IPS-18c (cell line): ENCODE measurements around the gene MTR.

Experiments used
- H3K4me3 ChIP-seq: 2 replicates; pipeline ENCODE4 v1.7.0; 2013; ENCODE audit warnings: low read depth, mild to moderate bottlenecking, low read length, moderate library complexity; ENCODE audit not compliant: insufficient read depth
- H3K9me3 ChIP-seq: one replicate; pipeline ENCODE4 v1.6.1; 2013; ENCODE audit warnings: mild to moderate bottlenecking, low read length, moderate library complexity; ENCODE audit not compliant: control insufficient read depth, insufficient read depth

MTR gene

GRCh38 chr1:236795035-236795756 is at the start of gene MTR:
Gene MTR, plus strand, starts transcription at chr1:236795292. Its CDS starts 412 bp downstream, at chr1:236795704.
- no peaks in the 10 kb centered on the region for H3K9me3 ChIP-seq
- peak within 1 kb of the TSS; percentile 80 for H3K4me3 ChIP-seq

GRCh38 chr1:236746785-236747184 is 48.3 kb upstream of the MTR start:
- Histone ChIP-seq H3K9me3 (no peaks in the 10 kb centered on the region), H3K4me3 (no peak overlapping the region)

GRCh38 chr1:236747311-236747985 is 47.6 kb upstream of the MTR start:
- H3K4me3 ChIP-seq = no peak overlapping the region
- H3K9me3 ChIP-seq = no peaks in the 10 kb centered on the region

DNA sequence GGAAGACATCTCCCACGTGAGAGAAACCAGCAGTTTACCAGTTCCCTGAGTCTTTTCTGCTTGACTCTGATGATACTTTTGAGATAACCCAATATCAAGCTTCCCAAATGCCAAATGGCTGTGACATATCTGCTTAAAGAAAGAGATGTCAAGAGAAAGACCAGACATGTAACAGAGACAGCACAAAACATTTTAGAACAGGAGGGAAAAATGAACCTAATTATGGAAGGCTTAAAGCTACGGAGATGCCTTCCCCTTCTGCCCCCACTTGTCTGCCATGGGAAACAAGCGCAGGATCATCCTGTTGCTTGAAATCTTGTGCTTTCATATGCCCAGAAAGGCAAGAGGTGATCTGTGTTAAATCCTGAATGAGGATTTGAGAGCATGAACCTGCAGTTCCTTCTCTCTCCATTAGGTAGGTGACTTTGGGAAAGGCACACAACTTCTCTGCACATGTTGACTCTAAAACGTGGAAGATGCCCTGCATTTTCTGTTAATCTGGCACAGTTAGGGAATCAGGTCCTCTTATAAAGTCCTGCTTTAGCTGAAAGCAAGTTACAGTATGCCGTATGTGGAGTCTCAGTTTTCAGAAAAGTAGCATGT is 46.7 kb upstream of the MTR start:
- Histone ChIP-seq H3K4me3 (no peak overlapping the region), H3K9me3 (no peaks in the 10 kb centered on the region)

DNA sequence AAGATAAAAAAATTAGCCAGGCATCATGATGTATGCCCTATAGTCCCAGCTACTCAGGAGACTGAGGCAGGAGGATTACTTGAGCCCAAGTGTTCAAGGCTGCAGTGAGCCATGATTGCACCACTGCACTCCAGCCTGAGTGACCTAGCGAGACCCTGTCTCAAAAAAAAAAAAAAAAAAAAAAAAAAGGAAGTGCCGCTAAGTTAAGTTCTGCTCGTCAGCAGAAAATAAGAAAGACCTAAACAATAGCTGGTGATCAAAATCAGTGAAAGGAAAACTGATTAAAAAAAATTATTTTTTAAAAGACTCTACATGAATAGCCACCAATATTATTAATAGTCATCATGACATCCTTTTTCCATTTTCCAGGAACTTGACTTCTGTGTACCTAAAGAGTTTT is 44.2 kb upstream of the MTR start:
- Histone ChIP-seq H3K4me3 (no peak overlapping the region), H3K9me3 (no peaks in the 10 kb centered on the region)

DNA sequence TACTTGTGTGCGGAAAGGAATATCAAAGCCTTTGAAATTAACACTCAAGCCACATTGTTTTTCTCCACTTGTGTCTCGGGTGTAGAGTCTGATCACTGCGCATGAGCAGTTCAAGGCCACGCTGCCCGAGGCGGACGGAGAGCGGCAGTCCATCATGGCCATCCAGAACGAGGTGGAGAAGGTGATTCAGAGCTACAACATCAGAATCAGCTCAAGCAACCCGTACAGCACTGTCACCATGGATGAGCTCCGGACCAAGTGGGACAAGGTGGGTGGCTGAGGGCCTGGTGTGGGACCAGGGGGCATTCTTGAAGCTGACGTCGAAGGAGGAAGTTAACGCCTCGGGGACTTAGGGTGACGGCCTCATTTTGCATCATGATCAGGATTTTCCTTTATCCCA is 43.7 kb upstream of the MTR start:
- Histone ChIP-seq H3K9me3 (no peaks in the 10 kb centered on the region), H3K4me3 (no peak overlapping the region)

DNA sequence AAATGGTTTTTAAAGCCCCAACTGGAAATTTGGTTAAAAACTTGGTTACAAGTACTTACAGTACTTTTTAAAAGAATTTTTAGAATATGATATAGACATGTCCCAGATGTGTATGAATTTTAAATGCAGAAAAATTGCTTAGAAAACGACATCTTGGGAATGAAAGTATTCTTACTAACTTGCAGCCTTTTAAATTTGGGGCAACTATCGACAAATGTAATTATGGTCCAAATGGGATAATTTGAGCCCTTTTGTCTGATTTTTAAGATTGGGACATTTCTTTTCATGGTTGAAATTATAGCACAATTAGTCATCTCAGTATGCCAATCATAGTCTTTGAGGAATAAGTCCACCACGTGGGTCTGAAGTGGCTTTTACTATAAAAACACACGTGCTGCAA is 43.2 kb upstream of the MTR start:
- Histone ChIP-seq H3K4me3 (no peak overlapping the region), H3K9me3 (no peaks in the 10 kb centered on the region)

DNA sequence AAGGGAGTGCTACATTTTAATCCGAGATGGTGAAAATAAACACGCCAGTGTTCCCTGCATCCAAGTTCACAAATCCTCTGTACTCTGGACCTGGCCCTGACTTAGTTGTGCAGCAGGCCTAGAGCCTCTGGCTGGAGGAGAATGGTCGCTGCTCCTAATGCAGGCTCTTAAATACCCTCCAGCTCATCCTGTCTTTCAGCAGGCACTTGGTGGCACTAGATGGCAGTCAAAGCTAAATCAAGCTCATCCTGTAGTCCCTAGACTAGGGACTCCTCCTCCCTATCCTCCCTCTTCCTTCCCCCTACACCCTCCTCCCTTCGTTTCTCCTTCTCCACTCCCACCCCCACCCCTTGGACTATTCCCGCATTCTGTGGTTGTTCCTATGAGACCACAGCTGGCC is 41.6 kb upstream of the MTR start:
- Histone ChIP-seq H3K4me3 (no peak overlapping the region), H3K9me3 (no peaks in the 10 kb centered on the region)

- H3K4me3 ChIP-seq = no peak overlapping the region
- no peaks in the 10 kb centered on the region for H3K9me3 ChIP-seq
Measured at GRCh38 chr1:236753964-236754363, 41.1 kb upstream of the MTR start.

DNA sequence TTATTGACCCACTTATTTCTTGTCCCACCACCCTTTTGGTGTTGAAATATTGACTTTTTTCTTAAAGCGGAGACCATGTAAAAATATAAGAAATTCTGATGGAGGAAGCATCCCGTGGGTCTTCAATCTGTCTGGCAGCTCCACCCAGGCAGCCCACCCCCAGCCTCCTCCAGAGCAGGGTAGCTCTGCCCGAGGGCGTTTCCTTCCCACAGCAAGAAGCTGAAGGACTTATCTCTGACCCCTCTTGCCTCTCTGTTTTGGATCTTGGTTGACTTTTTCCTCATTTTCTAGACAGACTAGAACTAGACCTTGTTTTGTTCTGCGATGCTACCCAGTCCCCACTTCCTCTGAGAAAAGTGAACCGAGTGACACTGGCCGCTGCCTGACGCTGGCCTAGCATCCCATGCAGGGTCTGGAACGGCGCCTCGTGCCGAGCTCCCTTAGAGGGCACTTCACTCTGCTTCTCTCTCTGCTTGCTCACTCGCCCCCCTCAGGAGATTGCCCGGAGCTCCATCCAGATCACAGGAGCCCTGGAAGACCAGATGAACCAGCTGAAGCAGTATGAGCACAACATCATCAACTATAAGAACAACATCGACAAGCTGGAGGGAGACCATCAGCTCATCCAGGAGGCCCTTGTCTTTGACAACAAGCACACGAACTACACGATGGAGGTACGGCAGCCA is 40.4 kb upstream of the MTR start:
- Histone ChIP-seq H3K4me3 (no peak overlapping the region), H3K9me3 (no peaks in the 10 kb centered on the region)

- H3K9me3 ChIP-seq = no peaks in the 10 kb centered on the region
- no peak overlapping the region for H3K4me3 ChIP-seq
Measured at GRCh38 chr1:236757640-236758039, 37.5 kb upstream of the MTR start.

DNA sequence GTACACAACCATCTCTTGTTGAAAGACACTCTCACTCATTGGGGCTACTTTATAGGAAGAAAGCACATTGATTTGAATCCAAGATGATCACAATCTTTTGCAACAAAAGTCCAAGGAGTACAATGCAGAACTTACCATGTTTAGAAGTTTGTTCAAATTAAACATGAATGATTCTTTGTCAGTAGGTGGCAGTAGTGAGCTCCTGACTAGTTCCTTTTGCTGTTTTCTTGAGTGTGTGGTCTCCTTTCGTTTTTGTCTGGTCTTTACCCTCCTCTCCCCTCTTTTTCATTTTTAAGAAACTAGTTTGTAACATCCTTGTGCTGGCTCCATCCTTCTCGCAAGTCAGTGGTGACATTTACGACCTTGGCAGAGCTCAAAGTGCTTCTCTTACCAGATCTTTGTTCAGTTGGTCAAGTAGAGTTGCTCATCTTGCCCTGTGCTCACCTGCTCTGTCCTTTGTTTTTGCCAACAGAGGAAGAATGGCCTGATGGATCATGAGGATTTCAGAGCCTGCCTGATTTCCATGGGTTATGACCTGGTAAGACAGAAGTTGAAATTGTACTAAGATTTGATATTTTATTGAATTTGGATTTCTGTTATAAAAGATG is 35.7 kb upstream of the MTR start:
- Histone ChIP-seq H3K9me3 (no peaks in the 10 kb centered on the region), H3K4me3 (no peak overlapping the region)

- no peak overlapping the region for H3K4me3 ChIP-seq
- H3K9me3 ChIP-seq = no peaks in the 10 kb centered on the region
Measured at GRCh38 chr1:236760480-236760879, 34.6 kb upstream of the MTR start.

DNA sequence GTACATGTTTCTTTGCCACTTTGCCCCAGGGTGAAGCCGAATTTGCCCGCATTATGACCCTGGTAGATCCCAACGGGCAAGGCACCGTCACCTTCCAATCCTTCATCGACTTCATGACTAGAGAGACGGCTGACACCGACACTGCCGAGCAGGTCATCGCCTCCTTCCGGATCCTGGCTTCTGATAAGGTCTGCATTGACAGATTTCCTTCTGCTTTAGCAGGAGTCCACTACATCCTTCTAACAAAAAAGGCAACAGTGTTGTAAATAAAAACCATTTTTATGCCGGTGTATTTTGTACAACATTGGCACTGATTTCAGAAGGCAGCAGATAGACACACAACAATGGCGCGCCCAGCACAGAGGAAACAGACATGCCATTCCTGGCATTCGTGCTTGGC is 34.1 kb upstream of the MTR start:
- H3K4me3 ChIP-seq = no peak overlapping the region
- no peaks in the 10 kb centered on the region for H3K9me3 ChIP-seq

- Histone ChIP-seq H3K4me3 (no peak overlapping the region), H3K9me3 (no peaks in the 10 kb centered on the region)
Measured at GRCh38 chr1:236761397-236762132, 33.5 kb upstream of the MTR start.

GRCh38 chr1:236762410-236762809 is 32.7 kb upstream of the MTR start:
- no peak overlapping the region for H3K4me3 ChIP-seq
- H3K9me3 ChIP-seq = no peaks in the 10 kb centered on the region

DNA sequence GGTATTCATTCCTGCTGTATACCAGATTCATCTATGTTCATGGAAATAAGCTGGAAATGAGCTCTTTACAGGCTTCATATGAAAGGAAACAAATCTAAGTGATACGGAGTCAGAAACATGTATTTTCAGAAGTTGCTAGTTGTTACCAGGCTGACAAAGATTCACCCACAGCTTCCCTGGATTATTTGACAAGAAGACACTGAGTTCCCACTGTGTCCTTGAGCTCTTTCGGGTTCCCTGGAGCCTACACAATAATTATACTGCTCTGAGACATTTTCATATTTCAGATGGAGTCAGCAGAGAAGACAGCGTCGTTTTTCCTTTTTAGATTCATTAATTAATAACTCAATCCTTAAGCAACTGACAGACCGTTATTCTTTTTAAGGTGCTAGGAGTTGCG is 29.3 kb upstream of the MTR start:
- Histone ChIP-seq H3K9me3 (no peaks in the 10 kb centered on the region), H3K4me3 (no peak overlapping the region)
